Measurements from ENCODE around the gene ANXA11.
"Not testable (repeated sequence)": the region's sequence is repeated elsewhere in the genome, so short reads cannot be mapped to it uniquely, and the experiment has no call there.

Gene ANXA11

DNA sequence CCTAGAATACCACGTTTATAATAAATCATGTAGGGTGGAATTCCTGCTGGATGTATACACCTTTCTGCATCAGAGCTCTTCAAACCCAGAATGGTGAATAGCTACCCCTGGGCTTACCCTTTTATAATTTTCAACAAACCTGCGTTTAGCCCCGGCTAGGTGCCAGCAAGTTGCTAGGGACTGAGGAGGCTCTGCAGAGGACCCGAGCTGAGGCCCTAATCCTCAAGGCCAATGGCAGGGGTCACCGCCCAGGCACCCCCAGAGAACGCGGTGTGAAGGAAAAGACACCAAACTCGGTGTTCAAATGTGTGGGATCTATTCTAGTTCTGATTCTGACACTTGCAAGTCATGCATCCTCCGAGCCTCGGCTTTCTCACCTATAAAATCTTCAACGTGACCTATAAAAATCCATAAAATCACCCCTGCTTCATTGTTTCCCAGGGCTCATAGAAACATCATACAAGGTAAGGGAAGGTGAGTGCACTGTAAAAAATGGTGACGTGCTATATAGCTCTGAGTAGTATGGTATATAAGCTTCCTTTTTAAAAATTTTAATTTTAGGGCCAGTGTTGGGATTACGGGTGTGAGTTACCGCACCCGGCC, 2.5 kb upstream of the ANXA11 start:
- no peak for DNase-seq (ENCODE audit: low spot score)

- no peak for DNase-seq (ENCODE audit: low spot score)
Measured at GRCh38 chr10:80206277-80206655, 929 bp upstream of the ANXA11 start.

- DNase-seq (ENCODE audit: low spot score) = peak; percentile 31
Measured at GRCh38 chr10:80204677-80205476, 460 bp downstream of the ANXA11 start.

DNA sequence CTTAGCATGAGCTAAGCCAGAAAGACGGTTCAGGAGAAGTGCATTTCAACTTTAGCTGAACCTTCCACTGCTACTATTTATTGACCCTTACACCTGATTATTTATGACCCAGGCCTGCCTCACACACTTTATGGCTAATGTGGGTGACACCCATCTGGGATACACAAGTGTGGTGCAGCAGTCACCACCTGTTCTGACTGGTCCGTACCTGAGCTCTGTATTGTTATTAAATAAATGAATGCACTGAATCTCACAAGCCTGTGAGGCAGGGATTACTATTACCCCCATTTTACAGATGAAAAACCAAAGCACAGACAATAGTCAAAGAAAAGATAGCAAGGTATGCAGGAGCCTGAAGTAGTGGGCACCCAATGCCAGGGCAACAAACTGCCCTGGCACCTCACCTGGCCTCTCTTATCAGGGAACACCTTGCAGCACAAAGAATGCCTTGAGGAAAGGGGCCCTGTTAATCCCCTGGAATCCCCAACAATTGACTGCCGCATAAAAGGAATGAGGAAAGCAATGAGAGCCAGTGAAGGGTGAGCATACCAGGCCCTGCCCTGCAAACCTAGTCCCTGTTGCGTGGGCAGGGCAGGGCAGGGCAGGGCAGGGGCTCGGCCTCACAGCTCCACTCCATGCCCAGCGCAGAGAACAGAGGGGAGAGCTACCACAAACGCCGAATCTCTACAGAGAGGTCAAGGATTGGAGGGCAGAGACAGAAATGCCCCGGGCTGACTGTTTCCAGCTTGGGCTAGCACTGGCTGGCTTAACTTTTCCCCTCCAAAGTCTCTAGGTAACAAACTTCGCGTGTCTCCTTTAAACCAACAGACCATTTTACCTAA, 1.3 kb downstream of the ANXA11 start:
- DNase-seq (ENCODE audit: low spot score) = peak; percentile 68

- DNase-seq (ENCODE audit: low spot score) = peak; percentile 91
Measured at GRCh38 chr10:80202934-80203834, 2.2 kb downstream of the ANXA11 start.

DNA sequence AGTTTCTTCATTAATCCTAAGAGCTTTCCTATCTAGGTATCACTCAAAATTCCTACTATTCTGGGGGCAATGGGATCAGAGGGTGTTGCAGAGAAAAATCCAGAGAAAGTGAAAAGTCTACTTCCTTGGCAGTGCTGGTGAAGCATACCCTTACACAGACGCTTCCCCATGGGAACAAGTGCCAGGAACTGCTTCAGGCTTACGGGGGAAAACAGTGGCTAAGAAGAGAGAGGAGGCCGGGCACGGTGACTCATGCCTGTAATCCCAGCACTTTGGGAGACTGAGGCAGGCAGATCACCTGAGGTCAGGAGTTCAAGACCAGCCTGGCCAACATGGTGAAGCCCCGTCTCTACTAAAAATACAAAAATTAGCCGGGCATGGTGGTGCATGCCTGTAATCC, 2.8 kb downstream of the ANXA11 start:
- DNase-seq (ENCODE audit: low spot score) = not testable (repeated sequence)

DNA sequence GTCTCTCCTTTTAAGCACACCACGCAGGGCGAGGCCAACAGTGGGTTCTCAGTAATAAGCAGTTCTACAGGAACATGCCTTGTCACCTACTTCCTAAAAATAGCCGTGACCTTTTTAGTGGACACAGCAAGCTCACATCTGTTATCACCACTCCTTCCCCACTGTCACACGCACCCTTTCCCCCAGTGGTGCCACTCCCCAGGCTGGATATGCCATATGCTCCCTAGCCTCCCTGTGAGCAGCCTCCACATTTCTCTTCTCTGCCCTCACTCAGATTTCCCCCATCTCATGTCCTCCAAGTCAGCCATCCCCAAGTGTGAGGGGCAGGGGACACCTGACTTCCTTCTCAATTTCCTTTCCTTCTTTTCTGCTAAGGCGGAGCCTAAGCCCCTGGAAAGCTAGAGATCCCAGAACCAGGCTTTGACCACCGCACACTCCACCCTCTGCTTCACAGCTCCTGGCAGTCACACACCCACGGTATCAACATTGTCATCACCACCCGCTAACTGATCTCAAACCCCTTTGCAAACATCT, 3.7 kb downstream of the ANXA11 start:
- no peak for DNase-seq (ENCODE audit: low spot score)

- DNase-seq (ENCODE audit: low spot score) = no peak
Measured at GRCh38 chr10:80200687-80201086, 4.7 kb downstream of the ANXA11 start.

GRCh38 chr10:80200259-80200658, 5.1 kb downstream of the ANXA11 start:
- DNase-seq (ENCODE audit: low spot score) = no peak

GRCh38 chr10:80199828-80200227, 5.5 kb downstream of the ANXA11 start:
- peak; percentile 85 for DNase-seq (ENCODE audit: low spot score)

- DNase-seq (ENCODE audit: low spot score) = peak; percentile 27
Measured at GRCh38 chr10:80197972-80198916, 7.1 kb downstream of the ANXA11 start.

- no peak for DNase-seq (ENCODE audit: low spot score)
Measured at GRCh38 chr10:80196950-80197315, 8.4 kb downstream of the ANXA11 start.

GRCh38 chr10:80196270-80196949, 8.9 kb downstream of the ANXA11 start:
- DNase-seq (ENCODE audit: low spot score) = peak; percentile 98

- DNase-seq (ENCODE audit: low spot score) = no peak
Measured at GRCh38 chr10:80195046-80195574, 10.2 kb downstream of the ANXA11 start.

DNA sequence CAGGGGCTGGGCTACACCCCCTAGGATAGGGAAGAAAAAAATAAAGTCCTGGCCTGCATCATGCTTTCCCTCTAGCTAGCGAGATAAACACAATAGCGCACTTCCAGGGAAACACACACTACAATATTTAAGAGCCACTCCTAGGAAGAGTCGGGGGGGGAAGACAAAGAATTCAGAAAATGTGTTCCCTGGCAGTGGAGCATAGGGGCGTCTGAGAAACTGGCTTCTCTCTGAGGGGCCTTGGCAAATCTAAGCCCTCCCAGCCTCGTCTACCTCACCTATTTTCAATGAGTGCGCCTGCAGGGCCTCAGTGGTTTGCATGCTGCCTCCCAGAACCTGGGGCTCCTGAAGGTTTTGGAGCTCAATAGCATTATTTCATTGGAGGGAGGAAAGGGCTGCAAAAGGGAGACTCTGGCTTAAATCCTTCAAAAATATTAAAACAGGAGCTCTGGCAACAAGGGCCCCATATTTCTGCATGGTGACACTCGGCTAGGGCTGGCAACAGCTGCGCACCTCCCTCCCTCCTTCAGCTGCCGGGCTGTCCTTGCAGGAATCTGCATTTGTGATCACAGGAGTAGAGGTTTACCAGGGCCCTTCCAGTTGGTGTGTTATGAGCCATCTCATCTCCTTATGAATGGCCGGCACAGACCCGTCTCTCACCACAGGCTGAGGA, 10.8 kb downstream of the ANXA11 start:
- DNase-seq (ENCODE audit: low spot score) = no peak

GRCh38 chr10:80192553-80192952, 12.8 kb downstream of the ANXA11 start:
- no peak for DNase-seq (ENCODE audit: low spot score)

GRCh38 chr10:80191589-80192270, 13.6 kb downstream of the ANXA11 start:
- peak; percentile 92 for DNase-seq (ENCODE audit: low spot score)

GRCh38 chr10:80188713-80189112, 16.6 kb downstream of the ANXA11 start:
- no peak for DNase-seq (ENCODE audit: low spot score)
